Kidney epithelial cell (primary cell): ENCODE results near the gene VPS51. TPM values are rescaled to one million over a fixed set of nuclear protein-coding genes. Genes with fewer than 3 reads are reported as not detected.

Experiments used
- DNase-seq: peaks from one replicate; pipeline ENCODE4 v3.0.0-alpha.2; 2010; ENCODE audit warnings: low read depth
- H3K27me3 ChIP-seq: 2 replicates; pipeline ENCODE4 v1.6.0; 2011; ENCODE audit warnings: low read length; ENCODE audit not compliant: control insufficient read depth, insufficient read depth
- H3K36me3 ChIP-seq: 2 replicates; pipeline ENCODE4 v1.5.1; 2011; ENCODE audit warnings: low read length; ENCODE audit not compliant: control insufficient read depth, insufficient read depth
- H3K4me3 ChIP-seq: 2 replicates; pipeline ENCODE4 v1.5.1; 2011; ENCODE audit warnings: low read depth, mild to moderate bottlenecking, control low read depth, low read length
- CTCF ChIP-seq: IDR thresholded peaks from 2 replicates; pipeline ENCODE4 v1.5.1; 2011; ENCODE audit warnings: mild to moderate bottlenecking, moderate library complexity, low read length, control low read depth, inconsistent platforms; ENCODE audit not compliant: insufficient read depth, poor library complexity, severe bottlenecking
- total RNA-seq: library from RNA; depleted of rRNA; stranded (reverse); fragments of >200 nt; gene quantifications from 2 replicates; pipeline ENCODE4 v1.2.3, GENCODE V29; 2015

VPS51 gene
- total RNA-seq, 1 donor from 2014 or later: 391 TPM

GRCh38 chr11:65128182-65129145 lies 32.5 kb downstream of the VPS51 start:
- DNase-seq: no peak
- TF ChIP-seq CTCF: no peak
- Histone ChIP-seq H3K27me3 (no peaks in the 10 kb centered on the region), H3K4me3 (no peak overlapping the region), H3K36me3 (peaks cover 8% of the 10 kb centered on the region)

- no peak for DNase-seq
- no peak overlapping the region for H3K4me3 ChIP-seq
- no peak for TF ChIP-seq CTCF
- H3K27me3 ChIP-seq: no peaks in the 10 kb centered on the region
- H3K36me3 ChIP-seq: peaks cover 5% of the 10 kb centered on the region
Observed at GRCh38 chr11:65129649-65130441, 33.8 kb downstream of the VPS51 start.

- H3K36me3 ChIP-seq: peaks cover 5% of the 10 kb centered on the region
- TF ChIP-seq CTCF: no peak
- no peak for DNase-seq
- H3K4me3 ChIP-seq: no peak overlapping the region
- no peaks in the 10 kb centered on the region for H3K27me3 ChIP-seq
Observed at GRCh38 chr11:65130631-65131416, 34.8 kb downstream of the VPS51 start.

GRCh38 chr11:65131417-65131776 lies 35.4 kb downstream of the VPS51 start:
- Histone ChIP-seq H3K36me3 (peaks cover 5% of the 10 kb centered on the region), H3K4me3 (no peak overlapping the region), H3K27me3 (no peaks in the 10 kb centered on the region)
- DNase-seq: no peak
- no peak for TF ChIP-seq CTCF

- Histone ChIP-seq H3K4me3 (no peak overlapping the region), H3K36me3 (peaks cover 4% of the 10 kb centered on the region), H3K27me3 (no peaks in the 10 kb centered on the region)
- no peak for DNase-seq
- TF ChIP-seq CTCF: no peak
Observed at GRCh38 chr11:65131895-65132237, 35.9 kb downstream of the VPS51 start.
